ENCODE results near the gene ZNF439.
"Not testable (repeated sequence)": the region's sequence is repeated elsewhere in the genome, so short reads cannot be mapped to it uniquely, and the experiment has no call there.

Gene ZNF439

DNA sequence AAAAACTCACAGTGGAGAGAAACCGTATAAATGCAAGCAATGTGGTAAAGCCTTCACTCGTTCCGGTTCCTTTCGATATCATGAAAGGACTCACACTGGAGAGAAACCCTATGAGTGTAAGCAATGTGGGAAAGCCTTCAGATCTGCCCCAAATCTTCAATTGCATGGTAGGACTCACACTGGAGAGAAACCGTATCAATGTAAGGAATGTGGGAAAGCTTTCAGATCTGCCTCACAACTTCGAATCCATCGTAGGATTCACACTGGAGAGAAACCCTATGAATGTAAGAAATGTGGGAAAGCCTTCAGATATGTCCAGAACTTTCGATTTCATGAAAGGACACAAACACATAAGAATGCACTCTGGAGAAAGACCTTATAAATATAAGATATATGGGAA lies 19.7 kb downstream of the ZNF439 start:
- no peak for DNase-seq (ENCODE audit: low spot score)

- no peak for DNase-seq (ENCODE audit: low spot score)
Observed at GRCh38 chr19:11872624-11873023, 24.1 kb downstream of the ZNF439 start.

DNA sequence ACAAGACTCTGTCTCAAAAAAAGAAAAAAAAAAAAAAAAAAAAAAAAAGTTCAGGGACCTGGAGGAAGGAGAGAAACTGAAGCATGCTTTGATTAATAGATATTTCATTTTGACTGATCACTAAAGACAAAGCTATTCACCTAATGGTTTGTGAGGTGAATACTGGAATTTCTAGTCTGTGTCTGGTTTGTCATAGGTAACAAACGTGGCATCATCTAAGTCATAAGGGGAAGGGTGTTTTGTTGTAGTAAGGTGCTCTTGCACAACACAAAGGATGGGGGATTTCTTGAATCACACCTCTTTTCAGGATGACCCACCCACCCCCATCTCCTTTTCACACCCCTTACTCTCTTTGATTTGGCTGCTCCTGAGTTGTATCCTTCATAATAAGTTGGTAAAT lies 25.2 kb downstream of the ZNF439 start:
- DNase-seq (ENCODE audit: low spot score): no peak

DNA sequence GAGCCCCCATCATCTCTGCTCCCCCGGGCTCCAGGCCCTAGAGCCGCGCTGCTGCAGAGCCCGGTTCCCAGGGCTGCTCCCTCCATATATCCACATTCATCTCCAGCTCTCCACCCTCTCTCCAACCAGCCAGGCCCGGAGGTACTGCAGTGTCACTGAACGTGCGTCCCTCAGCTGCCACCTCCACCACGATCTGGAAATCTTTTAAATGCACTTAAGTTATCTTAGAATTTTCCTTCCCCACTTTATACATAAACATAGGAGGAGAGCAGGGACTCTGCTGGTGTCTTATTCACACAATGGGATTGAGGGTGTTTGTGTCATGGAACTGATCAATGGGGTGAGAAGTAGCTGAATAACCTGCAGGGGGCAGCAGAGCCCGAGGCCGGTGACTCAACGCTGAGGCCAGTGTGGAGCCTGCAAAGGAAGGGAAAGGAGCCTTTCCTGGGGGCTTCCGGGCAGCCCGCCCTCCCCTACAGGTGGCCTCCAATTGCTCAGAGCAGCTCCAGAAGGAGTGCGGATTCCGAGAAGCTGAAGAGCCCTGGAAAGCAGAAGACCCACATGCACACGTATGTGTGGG lies 31.3 kb downstream of the ZNF439 start:
- not testable (repeated sequence) for DNase-seq (ENCODE audit: low spot score)

GRCh38 chr19:11880598-11880997 lies 32.1 kb downstream of the ZNF439 start:
- DNase-seq (ENCODE audit: low spot score): no peak

DNA sequence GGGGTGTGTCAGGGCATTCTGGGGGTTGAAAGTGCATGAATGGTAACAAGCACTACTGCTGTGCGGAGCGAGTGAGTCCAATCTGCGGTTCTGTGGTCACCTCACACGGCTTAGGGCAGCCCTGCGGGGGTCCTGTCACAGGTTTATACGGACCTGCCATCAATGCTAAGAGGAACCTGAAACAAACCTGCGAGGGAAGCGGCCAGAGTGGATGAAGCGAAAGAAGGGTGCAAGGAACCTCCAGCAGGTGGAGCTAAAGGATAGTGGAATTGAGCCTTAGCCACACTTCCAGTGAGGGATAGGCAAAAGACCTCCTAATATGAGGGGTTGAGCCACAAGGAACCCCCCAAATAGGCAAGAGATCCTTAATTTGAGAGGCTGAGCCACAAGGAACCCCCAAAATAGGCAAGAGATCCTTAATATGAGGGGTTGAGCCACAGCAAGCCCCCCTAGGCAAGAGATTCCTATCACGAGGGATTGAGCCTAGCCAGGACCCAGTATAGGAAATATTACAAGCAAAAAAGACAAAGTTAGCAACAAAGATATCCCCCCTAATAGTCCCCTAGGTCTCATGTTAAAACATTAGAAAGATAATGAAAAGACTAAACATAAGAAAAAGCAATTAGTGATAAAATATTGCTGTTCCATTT lies 32.8 kb downstream of the ZNF439 start:
- peak; percentile 30 for DNase-seq (ENCODE audit: low spot score)

DNA sequence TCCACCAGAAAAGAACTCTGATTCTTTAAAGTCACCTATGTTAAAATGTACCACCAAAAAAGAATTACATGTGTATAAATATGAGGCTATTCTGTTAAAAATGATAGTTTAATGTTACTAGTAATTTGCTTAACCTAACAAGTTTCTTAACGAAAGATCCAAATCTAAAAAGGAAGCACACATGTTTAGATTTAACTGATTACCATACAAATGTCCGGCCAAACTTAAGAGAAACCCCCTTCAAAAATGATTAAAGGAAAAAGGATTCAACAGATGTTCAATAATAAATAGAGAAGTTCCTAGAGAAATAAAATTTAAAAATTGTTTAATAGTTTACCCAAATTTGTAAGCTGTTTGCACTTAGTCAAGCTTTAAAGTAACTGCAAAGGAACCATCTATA lies 34.1 kb downstream of the ZNF439 start:
- DNase-seq (ENCODE audit: low spot score): no peak

GRCh38 chr19:11887234-11887610 lies 38.7 kb downstream of the ZNF439 start:
- DNase-seq (ENCODE audit: low spot score): no peak

GRCh38 chr19:11887611-11888531 lies 39.3 kb downstream of the ZNF439 start, which contains the start of gene ZNF69:
Gene ZNF69 (plus strand): TSS chr19:11887782. CDS start chr19:11887924, 142 bp downstream.
- DNase-seq (ENCODE audit: low spot score): peak; percentile 73

GRCh38 chr19:11889901-11890300 lies 41.4 kb downstream of the ZNF439 start:
- DNase-seq (ENCODE audit: low spot score): not testable (repeated sequence)

DNA sequence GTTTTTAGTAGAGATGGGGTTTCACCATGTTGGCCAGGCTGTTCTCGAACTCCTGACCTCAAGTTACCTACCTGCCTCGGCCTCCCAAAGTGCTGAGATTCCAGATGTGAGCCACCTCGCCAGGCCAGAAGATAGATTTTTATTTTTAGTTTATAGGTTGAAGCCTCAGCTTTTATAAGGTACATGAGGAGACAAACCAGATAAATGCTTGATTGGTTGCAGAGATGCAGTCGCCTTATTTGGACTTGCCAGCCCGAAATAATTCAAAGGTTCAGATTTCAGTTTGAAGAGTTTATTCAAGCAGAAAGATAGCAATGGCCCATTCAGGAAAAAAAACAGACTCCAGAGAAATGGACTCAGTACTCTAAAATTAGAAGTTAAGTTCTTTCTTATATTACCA lies 42.1 kb downstream of the ZNF439 start:
- DNase-seq (ENCODE audit: low spot score): no peak

DNA sequence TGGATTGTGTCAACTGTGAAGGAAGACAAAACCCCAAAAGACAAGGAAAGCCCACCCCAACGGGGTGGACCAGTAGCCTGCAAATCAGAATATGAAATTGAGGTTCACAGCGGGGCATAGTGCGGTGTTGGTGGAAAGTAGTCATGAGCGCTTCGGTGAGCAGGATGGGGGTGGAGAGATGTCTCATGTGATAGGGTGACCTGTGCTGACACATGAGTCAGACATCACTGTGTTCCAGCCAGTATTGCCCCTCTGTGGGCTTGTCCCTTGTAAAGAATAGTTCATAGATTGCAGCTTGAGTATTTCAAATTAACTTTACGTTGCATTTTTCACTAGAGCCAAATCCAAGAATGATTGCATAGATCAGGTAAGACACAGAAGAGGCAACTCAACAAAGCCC lies 46.3 kb downstream of the ZNF439 start:
- DNase-seq (ENCODE audit: low spot score): no peak

- no peak for DNase-seq (ENCODE audit: low spot score)
Observed at GRCh38 chr19:11902228-11902627, 53.7 kb downstream of the ZNF439 start.

- DNase-seq (ENCODE audit: low spot score): no peak
Observed at GRCh38 chr19:11905928-11906327, 57.4 kb downstream of the ZNF439 start.

DNA sequence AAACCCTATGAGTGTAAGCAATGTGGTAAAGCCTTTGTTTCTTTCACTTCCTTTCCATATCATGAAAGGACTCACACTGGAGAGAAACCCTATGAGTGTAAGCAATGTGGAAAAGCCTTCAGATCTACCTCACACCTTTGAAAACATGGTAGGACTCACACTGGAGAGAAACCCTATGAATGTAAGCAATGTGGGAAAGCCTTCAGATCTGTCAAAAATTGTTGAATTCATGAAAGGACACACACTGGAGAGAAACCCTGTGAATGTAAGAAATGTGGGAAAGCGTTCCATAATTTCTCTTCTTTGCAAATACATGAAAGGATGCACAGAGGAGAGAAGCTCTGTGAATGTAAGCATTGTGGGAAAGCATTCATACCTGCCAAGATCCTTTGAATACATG lies 63.4 kb downstream of the ZNF439 start:
- not testable (repeated sequence) for DNase-seq (ENCODE audit: low spot score)

- DNase-seq (ENCODE audit: low spot score): not testable (repeated sequence)
Observed at GRCh38 chr19:11914417-11915051, 66.0 kb downstream of the ZNF439 start.
